G401 (cell line): ENCODE data around the gene TKT. TPM values are rescaled to one million over a fixed set of nuclear protein-coding genes. Genes with fewer than 3 reads are reported as not detected.
"Not testable (repeated sequence)": the region's sequence is repeated elsewhere in the genome, so short reads cannot be mapped to it uniquely, and the experiment has no call there.

Source experiments
- DNase-seq: peaks from one replicate; pipeline ENCODE4 v3.0.0-alpha.2; 2015; ENCODE audit warnings: low spot score
- in situ Hi-C: cut with HindIII; loops from 2 replicates; pipeline ENCODE4 v1.10.0; 2016; ENCODE audit warnings: low sequenced_read_pairs, mixed read lengths
- total RNA-seq: library from RNA; depleted of rRNA; stranded (reverse); fragments of >200 nt; shearing (Covaris generic); gene quantifications from 2 replicates; pipeline ENCODE4 v1.2.3, GENCODE V29; 2014

The TKT gene
- total RNA-seq, 1 experiment from 2014 or later: 976 TPM

GRCh38 chr3:53263907-53264306 lies 8.1 kb upstream of the TKT start:
- DNase-seq: no peak
- in situ Hi-C loops: no loop called here

GRCh38 chr3:53261712-53262111 lies 5.9 kb upstream of the TKT start:
- no peak for DNase-seq
- in situ Hi-C loops: no loop called here

- DNase-seq: no peak
- in situ Hi-C loops: no loop called here
Measured at GRCh38 chr3:53260286-53260785, 4.5 kb upstream of the TKT start.

GRCh38 chr3:53259427-53260259 lies 3.8 kb upstream of the TKT start:
- DNase-seq: no peak
- in situ Hi-C loops: no loop called here

- DNase-seq: no peak
Measured at GRCh38 chr3:53258600-53259426, 3.0 kb upstream of the TKT start.

GRCh38 chr3:53257465-53257864 lies 1.6 kb upstream of the TKT start:
- no peak for DNase-seq
- in situ Hi-C loops: no loop called here

More at GRCh38 chr3:53258600-53259426, 3.0 kb upstream of the TKT start:
- in situ Hi-C loops: no loop called here

- in situ Hi-C loops: no loop called here
- DNase-seq: no peak
Measured at GRCh38 chr3:53256704-53257055, 858 bp upstream of the TKT start.

- in situ Hi-C loops: no loop called here
- DNase-seq: peak; percentile 33
Measured at GRCh38 chr3:53255423-53255774, 423 bp downstream of the TKT start.

GRCh38 chr3:53254509-53255422 lies 1.1 kb downstream of the TKT start:
- peak; percentile 86 for DNase-seq
- in situ Hi-C loops: no loop called here

GRCh38 chr3:53253707-53254508 lies 1.9 kb downstream of the TKT start:
- in situ Hi-C loops: no loop called here
- DNase-seq: no peak

- DNase-seq, in situ Hi-C loops: not testable (repeated sequence)
Measured at GRCh38 chr3:53252947-53253322, 2.9 kb downstream of the TKT start.

GRCh38 chr3:53252096-53252946 lies 3.5 kb downstream of the TKT start:
- no peak for DNase-seq
- in situ Hi-C loops: no loop called here

- peak; percentile 58 for DNase-seq
- in situ Hi-C loops: no loop called here
Measured at GRCh38 chr3:53250881-53251605, 4.8 kb downstream of the TKT start.

- in situ Hi-C loops: no loop called here
- no peak for DNase-seq
Measured at GRCh38 chr3:53250453-53250852, 5.4 kb downstream of the TKT start.

- DNase-seq: no peak
- in situ Hi-C loops: no loop called here
Measured at GRCh38 chr3:53248161-53248560, 7.7 kb downstream of the TKT start.

- in situ Hi-C loops: no loop called here
- no peak for DNase-seq
Measured at GRCh38 chr3:53247619-53248018, 8.2 kb downstream of the TKT start.

- no peak for DNase-seq
- in situ Hi-C loops: no loop called here
Measured at GRCh38 chr3:53244271-53244670, 11.6 kb downstream of the TKT start.
